Measurements from ENCODE around the gene PRKCB. TPM values are rescaled to one million over a fixed set of nuclear protein-coding genes. Genes with fewer than 3 reads are reported as not detected.

PRKCB gene
- total and polyA plus RNA-seq, 2 experiments from 2014 or later: 3.7 to 16.4 TPM

GRCh38 chr16:24102209-24102660, 266.5 kb downstream of the PRKCB start:
- peak; percentile 61 for DNase-seq (ENCODE audit: low spot score)

More at GRCh38 chr16:24102209-24102660, 266.5 kb downstream of the PRKCB start:
- H3K36me3 Mint-ChIP-seq (ENCODE audit: low read depth): peaks cover 14% of the 10 kb centered on the region
- no peak overlapping the region for H3K4me3 Mint-ChIP-seq
- H3K27me3 Mint-ChIP-seq (ENCODE audit: insufficient read depth, low read depth, poor library complexity): peaks cover 8% of the 10 kb centered on the region
- no peak overlapping the region for H3K4me2 ChIP-seq
- H3K79me2 ChIP-seq (replicated peaks; ENCODE audit: insufficient read depth): no peaks in the 10 kb centered on the region
- H3K36me3 ChIP-seq (ENCODE audit: insufficient read depth): no peaks in the 10 kb centered on the region
- no peak overlapping the region for H3K4me3 ChIP-seq
- H2AFZ ChIP-seq: no peak overlapping the region
- peaks cover 44% of the 10 kb centered on the region for H3K4me1 Mint-ChIP-seq
- no peak overlapping the region for H3K27ac ChIP-seq (ENCODE audit: low read depth)
- H3K9me2 ChIP-seq (ENCODE audit: insufficient read depth): peaks cover 3% of the 10 kb centered on the region; the same call in 1 of the 2 replicates
- H3K27me3 ChIP-seq (ENCODE audit: insufficient read depth): no peaks in the 10 kb centered on the region
- TF ChIP-seq, protein P1, sequence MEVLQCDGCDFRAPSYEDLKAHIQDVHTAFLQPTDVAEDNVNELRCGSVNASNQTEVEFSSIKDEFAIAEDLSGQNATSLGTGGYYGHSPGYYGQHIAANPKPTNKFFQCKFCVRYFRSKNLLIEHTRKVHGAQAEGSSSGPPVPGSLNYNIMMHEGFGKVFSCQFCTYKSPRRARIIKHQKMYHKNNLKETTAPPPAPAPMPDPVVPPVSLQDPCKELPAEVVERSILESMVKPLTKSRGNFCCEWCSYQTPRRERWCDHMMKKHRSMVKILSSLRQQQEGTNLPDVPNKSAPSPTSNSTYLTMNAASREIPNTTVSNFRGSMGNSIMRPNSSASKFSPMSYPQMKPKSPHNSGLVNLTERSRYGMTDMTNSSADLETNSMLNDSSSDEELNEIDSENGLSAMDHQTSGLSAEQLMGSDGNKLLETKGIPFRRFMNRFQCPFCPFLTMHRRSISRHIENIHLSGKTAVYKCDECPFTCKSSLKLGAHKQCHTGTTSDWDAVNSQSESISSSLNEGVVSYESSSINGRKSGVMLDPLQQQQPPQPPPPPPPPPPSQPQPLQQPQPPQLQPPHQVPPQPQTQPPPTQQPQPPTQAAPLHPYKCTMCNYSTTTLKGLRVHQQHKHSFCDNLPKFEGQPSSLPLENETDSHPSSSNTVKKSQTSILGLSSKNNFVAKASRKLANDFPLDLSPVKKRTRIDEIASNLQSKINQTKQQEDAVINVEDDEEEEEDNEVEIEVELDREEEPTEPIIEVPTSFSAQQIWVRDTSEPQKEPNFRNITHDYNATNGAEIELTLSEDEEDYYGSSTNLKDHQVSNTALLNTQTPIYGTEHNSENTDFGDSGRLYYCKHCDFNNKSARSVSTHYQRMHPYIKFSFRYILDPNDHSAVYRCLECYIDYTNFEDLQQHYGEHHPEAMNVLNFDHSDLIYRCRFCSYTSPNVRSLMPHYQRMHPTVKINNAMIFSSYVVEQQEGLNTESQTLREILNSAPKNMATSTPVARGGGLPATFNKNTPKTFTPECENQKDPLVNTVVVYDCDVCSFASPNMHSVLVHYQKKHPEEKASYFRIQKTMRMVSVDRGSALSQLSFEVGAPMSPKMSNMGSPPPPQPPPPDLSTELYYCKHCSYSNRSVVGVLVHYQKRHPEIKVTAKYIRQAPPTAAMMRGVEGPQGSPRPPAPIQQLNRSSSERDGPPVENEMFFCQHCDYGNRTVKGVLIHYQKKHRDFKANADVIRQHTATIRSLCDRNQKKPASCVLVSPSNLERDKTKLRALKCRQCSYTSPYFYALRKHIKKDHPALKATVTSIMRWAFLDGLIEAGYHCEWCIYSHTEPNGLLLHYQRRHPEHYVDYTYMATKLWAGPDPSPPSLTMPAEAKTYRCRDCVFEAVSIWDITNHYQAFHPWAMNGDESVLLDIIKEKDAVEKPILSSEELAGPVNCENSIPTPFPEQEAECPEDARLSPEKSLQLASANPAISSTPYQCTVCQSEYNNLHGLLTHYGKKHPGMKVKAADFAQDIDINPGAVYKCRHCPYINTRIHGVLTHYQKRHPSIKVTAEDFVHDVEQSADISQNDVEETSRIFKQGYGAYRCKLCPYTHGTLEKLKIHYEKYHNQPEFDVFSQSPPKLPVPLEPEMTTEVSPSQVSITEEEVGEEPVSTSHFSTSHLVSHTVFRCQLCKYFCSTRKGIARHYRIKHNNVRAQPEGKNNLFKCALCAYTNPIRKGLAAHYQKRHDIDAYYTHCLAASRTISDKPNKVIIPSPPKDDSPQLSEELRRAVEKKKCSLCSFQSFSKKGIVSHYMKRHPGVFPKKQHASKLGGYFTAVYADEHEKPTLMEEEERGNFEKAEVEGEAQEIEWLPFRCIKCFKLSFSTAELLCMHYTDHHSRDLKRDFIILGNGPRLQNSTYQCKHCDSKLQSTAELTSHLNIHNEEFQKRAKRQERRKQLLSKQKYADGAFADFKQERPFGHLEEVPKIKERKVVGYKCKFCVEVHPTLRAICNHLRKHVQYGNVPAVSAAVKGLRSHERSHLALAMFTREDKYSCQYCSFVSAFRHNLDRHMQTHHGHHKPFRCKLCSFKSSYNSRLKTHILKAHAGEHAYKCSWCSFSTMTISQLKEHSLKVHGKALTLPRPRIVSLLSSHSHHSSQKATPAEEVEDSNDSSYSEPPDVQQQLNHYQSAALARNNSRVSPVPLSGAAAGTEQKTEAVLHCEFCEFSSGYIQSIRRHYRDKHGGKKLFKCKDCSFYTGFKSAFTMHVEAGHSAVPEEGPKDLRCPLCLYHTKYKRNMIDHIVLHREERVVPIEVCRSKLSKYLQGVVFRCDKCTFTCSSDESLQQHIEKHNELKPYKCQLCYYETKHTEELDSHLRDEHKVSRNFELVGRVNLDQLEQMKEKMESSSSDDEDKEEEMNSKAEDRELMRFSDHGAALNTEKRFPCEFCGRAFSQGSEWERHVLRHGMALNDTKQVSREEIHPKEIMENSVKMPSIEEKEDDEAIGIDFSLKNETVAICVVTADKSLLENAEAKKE (CRISPR knock-in tag; IDR thresholded peaks at IDR 0.05): 0 out of 2 replicates have a peak, but pooled peaks have one; percentile 9
- TF ChIP-seq, protein P2, sequence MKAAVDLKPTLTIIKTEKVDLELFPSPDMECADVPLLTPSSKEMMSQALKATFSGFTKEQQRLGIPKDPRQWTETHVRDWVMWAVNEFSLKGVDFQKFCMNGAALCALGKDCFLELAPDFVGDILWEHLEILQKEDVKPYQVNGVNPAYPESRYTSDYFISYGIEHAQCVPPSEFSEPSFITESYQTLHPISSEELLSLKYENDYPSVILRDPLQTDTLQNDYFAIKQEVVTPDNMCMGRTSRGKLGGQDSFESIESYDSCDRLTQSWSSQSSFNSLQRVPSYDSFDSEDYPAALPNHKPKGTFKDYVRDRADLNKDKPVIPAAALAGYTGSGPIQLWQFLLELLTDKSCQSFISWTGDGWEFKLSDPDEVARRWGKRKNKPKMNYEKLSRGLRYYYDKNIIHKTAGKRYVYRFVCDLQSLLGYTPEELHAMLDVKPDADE (IDR thresholded peaks at IDR 0.05): no peak
- TF ChIP-seq EZH2phosphoT487 (IDR thresholded peaks at IDR 0.05; ENCODE audit: unreplicated experiment): no peak
- no peak for TF ChIP-seq ZNF114 (CRISPR knock-in tag; IDR thresholded peaks at IDR 0.05)
- TF ChIP-seq CREB1 (CRISPR knock-in tag; IDR thresholded peaks at IDR 0.05; ENCODE audit: low read depth): peak; percentile 54
- TF ChIP-seq, protein P3, sequence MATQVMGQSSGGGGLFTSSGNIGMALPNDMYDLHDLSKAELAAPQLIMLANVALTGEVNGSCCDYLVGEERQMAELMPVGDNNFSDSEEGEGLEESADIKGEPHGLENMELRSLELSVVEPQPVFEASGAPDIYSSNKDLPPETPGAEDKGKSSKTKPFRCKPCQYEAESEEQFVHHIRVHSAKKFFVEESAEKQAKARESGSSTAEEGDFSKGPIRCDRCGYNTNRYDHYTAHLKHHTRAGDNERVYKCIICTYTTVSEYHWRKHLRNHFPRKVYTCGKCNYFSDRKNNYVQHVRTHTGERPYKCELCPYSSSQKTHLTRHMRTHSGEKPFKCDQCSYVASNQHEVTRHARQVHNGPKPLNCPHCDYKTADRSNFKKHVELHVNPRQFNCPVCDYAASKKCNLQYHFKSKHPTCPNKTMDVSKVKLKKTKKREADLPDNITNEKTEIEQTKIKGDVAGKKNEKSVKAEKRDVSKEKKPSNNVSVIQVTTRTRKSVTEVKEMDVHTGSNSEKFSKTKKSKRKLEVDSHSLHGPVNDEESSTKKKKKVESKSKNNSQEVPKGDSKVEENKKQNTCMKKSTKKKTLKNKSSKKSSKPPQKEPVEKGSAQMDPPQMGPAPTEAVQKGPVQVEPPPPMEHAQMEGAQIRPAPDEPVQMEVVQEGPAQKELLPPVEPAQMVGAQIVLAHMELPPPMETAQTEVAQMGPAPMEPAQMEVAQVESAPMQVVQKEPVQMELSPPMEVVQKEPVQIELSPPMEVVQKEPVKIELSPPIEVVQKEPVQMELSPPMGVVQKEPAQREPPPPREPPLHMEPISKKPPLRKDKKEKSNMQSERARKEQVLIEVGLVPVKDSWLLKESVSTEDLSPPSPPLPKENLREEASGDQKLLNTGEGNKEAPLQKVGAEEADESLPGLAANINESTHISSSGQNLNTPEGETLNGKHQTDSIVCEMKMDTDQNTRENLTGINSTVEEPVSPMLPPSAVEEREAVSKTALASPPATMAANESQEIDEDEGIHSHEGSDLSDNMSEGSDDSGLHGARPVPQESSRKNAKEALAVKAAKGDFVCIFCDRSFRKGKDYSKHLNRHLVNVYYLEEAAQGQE (IDR thresholded peaks at IDR 0.05; ENCODE audit: unreplicated experiment): no peak
- TF ChIP-seq NANOG (IDR thresholded peaks at IDR 0.05; ENCODE audit: borderline replicate concordance): no peak
- TF ChIP-seq ZNF331 (CRISPR knock-in tag; IDR thresholded peaks at IDR 0.05; ENCODE audit: low read depth): no peak
- TF ChIP-seq STAT1 (IDR thresholded peaks at IDR 0.05; ENCODE audit: unreplicated experiment): no peak
- TF ChIP-seq EZH2 (IDR thresholded peaks at IDR 0.05; ENCODE audit: low read depth, unreplicated experiment): no peak
- peaks cover 5% of the 10 kb centered on the region; the same call in 1 of the 2 replicates for H3F3A ChIP-seq (replicated peaks; ENCODE audit: low read depth)
- peak; percentile 37; the same call in 2 of the 3 replicates for ATAC-seq
- H4K20me1 ChIP-seq (replicated peaks; ENCODE audit: insufficient read depth): no peaks in the 10 kb centered on the region
- H3K27ac Mint-ChIP-seq: peak overlapping the region; percentile 56; the same call in 1 of the 2 replicates
- H3K9me3 Mint-ChIP-seq: peaks cover 17% of the 10 kb centered on the region; the same call in 2 of the 3 replicates
- H3K4me1 ChIP-seq (ENCODE audit: insufficient read depth): peaks cover 26% of the 10 kb centered on the region; the same call in 1 of the 2 replicates
